ENCODE data around the gene FAM185A. TPM values are rescaled to one million over a fixed set of nuclear protein-coding genes. Genes with fewer than 3 reads are reported as not detected.
"Not testable (repeated sequence)": the region's sequence is repeated elsewhere in the genome, so short reads cannot be mapped to it uniquely, and the experiment has no call there.

FAM185A gene
- total and polyA plus RNA-seq, 2 of the 8 experiments (the other 6 are each of a cell fraction or from before 2014, with no cell fraction given): 5.2 to 6.6 TPM

DNA sequence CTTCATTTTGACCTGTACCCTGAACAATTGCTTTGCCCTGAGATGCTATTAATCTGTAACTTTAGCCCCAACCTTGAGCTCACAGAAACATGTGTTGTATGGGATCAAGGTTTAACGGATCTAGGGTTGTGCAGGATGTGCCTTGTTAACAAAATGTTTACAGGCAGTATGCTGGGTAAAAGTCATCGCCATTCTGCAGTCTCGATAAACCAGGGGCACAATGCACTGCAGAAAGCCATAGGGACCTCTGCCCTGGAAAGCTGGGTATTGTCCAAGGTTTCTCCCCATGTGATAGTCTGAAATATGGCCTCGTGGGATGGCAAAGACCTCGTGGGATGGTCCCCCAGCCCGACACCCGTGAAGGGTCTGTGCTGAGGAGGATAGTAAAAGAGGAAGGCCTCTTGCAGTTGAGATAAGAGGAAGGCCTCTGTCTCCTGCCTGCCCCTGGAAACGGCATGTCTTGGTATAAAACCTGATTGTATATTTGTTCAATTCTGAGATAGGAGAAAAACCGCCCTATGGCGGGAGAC, 89.8 kb downstream of the FAM185A start:
- H3K14ac ChIP-seq (ENCODE audit: insufficient read length); H4K91ac ChIP-seq (replicated peaks; ENCODE audit: insufficient read length, low read length); DNase-seq (ENCODE audit: low read depth in 1 of 2, low spot score in 2 of 2); H4K8ac ChIP-seq (ENCODE audit: extremely low read depth, insufficient read depth, low read length); H2AFZ ChIP-seq (ENCODE audit: low read length); POLR2A ChIA-PET (ENCODE audit: partially characterized antibody); H2BK15ac ChIP-seq (ENCODE audit: low read length); H4K20me1 ChIP-seq (replicated peaks in 1 of 2; ENCODE audit: control insufficient read depth in 1 of 2, insufficient read depth in 2 of 2, low read length in 2 of 2); H3K23me2 ChIP-seq (ENCODE audit: low read depth, low read length); H3K4ac ChIP-seq (replicated peaks; ENCODE audit: insufficient read length, low read depth, low read length); H2BK12ac ChIP-seq (ENCODE audit: low read depth, low read length); FAIRE-seq; H3K56ac ChIP-seq (replicated peaks; ENCODE audit: insufficient read length, low read depth, low read length); H2AK5ac ChIP-seq (ENCODE audit: low read depth, low read length); H3K4me2 ChIP-seq (ENCODE audit: insufficient read depth in 1 of 2, low read depth in 2 of 2, low read length in 2 of 2); H3K9ac ChIP-seq (replicated peaks in 1 of 4; ENCODE audit: extremely low read depth in 1 of 4, low read depth in 3 of 4, low read length in 3 of 4); H3K36me3 ChIP-seq (ENCODE audit: control insufficient read depth in 2 of 4, insufficient read depth in 4 of 4, low read length in 3 of 4); H3K23ac ChIP-seq (ENCODE audit: insufficient read length); H3K9me3 ChIP-seq (ENCODE audit: insufficient read depth in 2 of 2, low read depth in 1 of 2, low read length in 1 of 2); H4K5ac ChIP-seq (ENCODE audit: insufficient read length, low read depth, low read length); H2BK5ac ChIP-seq (ENCODE audit: low read depth, low read length); H3K79me2 ChIP-seq (ENCODE audit: control insufficient read depth in 1 of 2, insufficient read depth in 2 of 2, low read length in 2 of 2); H3K27me3 ChIP-seq (replicated peaks in 1 of 4; ENCODE audit: control insufficient read depth in 3 of 4, extremely low read depth in 1 of 4, insufficient read depth in 3 of 4, low read length in 3 of 4); H2BK20ac ChIP-seq (ENCODE audit: low read length); H3K4me1 ChIP-seq (replicated peaks in 1 of 4; ENCODE audit: control insufficient read depth in 3 of 4, insufficient read depth in 4 of 4, low read length in 3 of 4); H2BK120ac ChIP-seq (replicated peaks; ENCODE audit: low read depth, low read length); H3K4me3 ChIP-seq (ENCODE audit: extremely low read depth in 1 of 4, insufficient read depth in 2 of 4, low read depth in 3 of 4, low read length in 4 of 4); H3K18ac ChIP-seq (ENCODE audit: extremely low read depth, low read length); H3K27ac ChIP-seq (ENCODE audit: low read depth, low read length); H3K79me1 ChIP-seq (ENCODE audit: low read depth, low read length): not testable (repeated sequence)
- CTCF ChIA-PET (ENCODE audit: partially characterized antibody): interaction anchor here (0.9 kb wide), 1 partner anchor 20 kb away, joined by 4 read pairs; no protein-coding TSS in a partner anchor
- 95% methylated on average over 10 of the region's 10 CpGs; no CpG with 5 or more reads in 1 of the 2 experiments for WGBS, 2 experiments (ENCODE audit: extremely low coverage in 1 of 2, insufficient coverage in 1 of 2, insufficient read length in 1 of 2, insufficient replicate concordance in 2 of 2, low coverage in 1 of 2, low lambda C conversion rate in 2 of 2, missing lambda C conversion rate in 1 of 2)

Data from H1 (cell line).